Astrocyte (in vitro differentiated cells and primary cell): ENCODE data around the gene KCNG2. TPM values are rescaled to one million over a fixed set of nuclear protein-coding genes. Genes with fewer than 3 reads are reported as not detected.

Source experiments
- DNase-seq: peaks from one replicate; pipeline ENCODE4 v3.0.0-alpha.2; 2010; ENCODE audit warnings: low read depth
- FAIRE-seq: peaks from 2 replicates; lab custom pipeline; 2011; peaks lifted over from hg19 to GRCh38; lab: Jason Lieb, UNC
- H2AFZ ChIP-seq: 2 replicates; pipeline ENCODE4 v1.6.0; 2012; ENCODE audit warnings: low read depth, low read length, inconsistent platforms
- H3K27ac ChIP-seq: 2 replicates; pipeline ENCODE4 v1.5.1; 2011; ENCODE audit warnings: low read depth, low read length, inconsistent platforms
- H3K27me3 ChIP-seq: 2 replicates; pipeline ENCODE4 v1.6.0; 2011; ENCODE audit warnings: low read length, inconsistent platforms; ENCODE audit not compliant: insufficient read depth
- H3K36me3 ChIP-seq: 2 replicates; pipeline ENCODE4 v1.5.1; 2011; ENCODE audit warnings: low read length, inconsistent platforms; ENCODE audit not compliant: insufficient read depth
- H3K4me1 ChIP-seq: 2 replicates; pipeline ENCODE4 v1.5.1; 2011; ENCODE audit warnings: low read length, inconsistent platforms; ENCODE audit not compliant: insufficient read depth
- H3K4me2 ChIP-seq: 2 replicates; pipeline ENCODE4 v1.6.0; 2012; ENCODE audit warnings: low read length, inconsistent platforms
- H3K4me3 ChIP-seq: 2 replicates; pipeline ENCODE4 v1.5.1; 2011; ENCODE audit warnings: low read depth, mild to moderate bottlenecking, low read length, inconsistent platforms; ENCODE audit not compliant: insufficient read depth
- H3K79me2 ChIP-seq: 2 replicates; pipeline ENCODE4 v1.6.0; 2012; ENCODE audit warnings: mild to moderate bottlenecking, low read length, inconsistent platforms; ENCODE audit not compliant: insufficient read depth
- H3K9ac ChIP-seq: 2 replicates; pipeline ENCODE4 v1.6.0; 2012; ENCODE audit warnings: mild to moderate bottlenecking, low read length, inconsistent platforms
- H3K9me3 ChIP-seq: 2 replicates; pipeline ENCODE4 v1.5.1; 2012; ENCODE audit warnings: low read depth, mild to moderate bottlenecking, low read length, inconsistent platforms; ENCODE audit not compliant: insufficient read depth
- H4K20me1 ChIP-seq: 2 replicates; pipeline ENCODE4 v1.6.0; 2012; ENCODE audit warnings: low read length, inconsistent platforms; ENCODE audit not compliant: insufficient read depth
- H3K27ac Mint-ChIP-seq: one replicate; pipeline ENCODE4 v1.8.0; 2021; ENCODE audit warnings: mild to moderate bottlenecking, mixed read lengths; ENCODE audit not compliant: unreplicated experiment
- H3K27me3 Mint-ChIP-seq: one replicate; pipeline ENCODE4 v1.8.0; 2021; ENCODE audit warnings: low read depth, mixed read lengths; ENCODE audit not compliant: unreplicated experiment
- H3K36me3 Mint-ChIP-seq: one replicate; pipeline ENCODE4 v1.8.0; 2021; ENCODE audit warnings: low read depth, mixed read lengths; ENCODE audit not compliant: unreplicated experiment
- H3K4me1 Mint-ChIP-seq: one replicate; pipeline ENCODE4 v1.8.0; 2021; ENCODE audit warnings: low read depth, mixed read lengths; ENCODE audit not compliant: unreplicated experiment
- H3K4me3 Mint-ChIP-seq: one replicate; pipeline ENCODE4 v1.8.0; 2021; ENCODE audit warnings: mild to moderate bottlenecking, moderate library complexity, mixed read lengths; ENCODE audit not compliant: unreplicated experiment
- H3K9me3 Mint-ChIP-seq: one replicate; pipeline ENCODE4 v1.8.0; 2021; ENCODE audit warnings: mild to moderate bottlenecking, mixed read lengths; ENCODE audit not compliant: unreplicated experiment
- CTCF ChIP-seq: IDR thresholded peaks from 2 replicates; pipeline ENCODE4 v1.5.1; 2011; ENCODE audit warnings: low read depth, mild to moderate bottlenecking, inconsistent platforms, low read length, moderate library complexity; ENCODE audit not compliant: insufficient read depth
- EZH2 ChIP-seq: IDR thresholded peaks from 2 replicates; pipeline ENCODE4 v1.6.1; 2012; ENCODE audit warnings: mild to moderate bottlenecking, low read length, inconsistent platforms; ENCODE audit not compliant: insufficient read depth
- total RNA-seq: library from RNA; stranded (reverse); gene quantifications from 2 replicates; pipeline ENCODE4 v1.2.1, GENCODE V29; 2021

The KCNG2 gene
- total RNA-seq, 1 donor from 2014 or later, result 0.16 TPM

GRCh38 chr18:79815657-79816056 lies 17.9 kb downstream of the KCNG2 start:
- Mint-ChIP-seq H3K4me3 (no peak overlapping the region), H3K27ac (no peak overlapping the region), H3K9me3 (no peaks in the 10 kb centered on the region), H3K4me1 (no peaks in the 10 kb centered on the region), H3K27me3 (peaks cover 55% of the 10 kb centered on the region), H3K36me3 (peaks cover 2% of the 10 kb centered on the region)
- H3K9ac ChIP-seq, result no peak overlapping the region
- no peak for FAIRE-seq
- H3K4me3 ChIP-seq, result no peak overlapping the region
- H3K36me3 ChIP-seq, result no peaks in the 10 kb centered on the region
- H3K4me2 ChIP-seq, result no peak overlapping the region
- H3K79me2 ChIP-seq, result no peaks in the 10 kb centered on the region
- H3K4me1 ChIP-seq, result no peaks in the 10 kb centered on the region
- TF ChIP-seq CTCF (no peak), EZH2 (no peak)
- no peak overlapping the region for H2AFZ ChIP-seq
- H3K9me3 ChIP-seq, result no peaks in the 10 kb centered on the region
- H4K20me1 ChIP-seq, result no peaks in the 10 kb centered on the region
- H3K27me3 ChIP-seq, result peaks cover 3% of the 10 kb centered on the region
- no peak overlapping the region for H3K27ac ChIP-seq
- no peak for DNase-seq

GRCh38 chr18:79816092-79816491 lies 18.4 kb downstream of the KCNG2 start:
- H3K27ac Mint-ChIP-seq, result no peak overlapping the region
- no peak overlapping the region for H3K27ac ChIP-seq
- no peak overlapping the region for H2AFZ ChIP-seq
- H3K4me1 ChIP-seq, result no peaks in the 10 kb centered on the region
- TF ChIP-seq EZH2, result no peak
- H3K36me3 Mint-ChIP-seq, result peaks cover 2% of the 10 kb centered on the region
- H3K27me3 ChIP-seq, result peaks cover 3% of the 10 kb centered on the region
- no peak for DNase-seq
- no peak overlapping the region for H3K9ac ChIP-seq
- no peaks in the 10 kb centered on the region for H3K9me3 ChIP-seq
- H3K4me2 ChIP-seq, result no peak overlapping the region
- no peaks in the 10 kb centered on the region for H4K20me1 ChIP-seq
- H3K79me2 ChIP-seq, result no peaks in the 10 kb centered on the region
- H3K36me3 ChIP-seq, result no peaks in the 10 kb centered on the region
- no peak overlapping the region for H3K4me3 Mint-ChIP-seq
- FAIRE-seq, result no peak
- H3K4me1 Mint-ChIP-seq, result no peaks in the 10 kb centered on the region
- H3K4me3 ChIP-seq, result no peak overlapping the region
- no peaks in the 10 kb centered on the region for H3K9me3 Mint-ChIP-seq
- peaks cover 55% of the 10 kb centered on the region for H3K27me3 Mint-ChIP-seq

- Mint-ChIP-seq H3K27ac (no peak overlapping the region), H3K4me3 (no peak overlapping the region), H3K27me3 (peaks cover 51% of the 10 kb centered on the region), H3K36me3 (peaks cover 2% of the 10 kb centered on the region), H3K4me1 (no peaks in the 10 kb centered on the region), H3K9me3 (no peaks in the 10 kb centered on the region)
- Histone ChIP-seq H3K79me2 (no peaks in the 10 kb centered on the region), H3K9me3 (no peaks in the 10 kb centered on the region), H4K20me1 (no peaks in the 10 kb centered on the region), H3K4me2 (no peak overlapping the region), H2AFZ (no peak overlapping the region), H3K4me1 (no peaks in the 10 kb centered on the region), H3K27me3 (peaks cover 3% of the 10 kb centered on the region), H3K4me3 (no peak overlapping the region), H3K9ac (no peak overlapping the region), H3K27ac (no peak overlapping the region), H3K36me3 (no peaks in the 10 kb centered on the region)
- no peak for FAIRE-seq
- DNase-seq, result no peak
- TF ChIP-seq EZH2 (no peak), CTCF (no peak)
These were observed 19.4 kb downstream of the KCNG2 start for GRCh38 chr18:79816981-79817606.
